ENCODE measurements around the gene CLNK.

Gene CLNK

DNA sequence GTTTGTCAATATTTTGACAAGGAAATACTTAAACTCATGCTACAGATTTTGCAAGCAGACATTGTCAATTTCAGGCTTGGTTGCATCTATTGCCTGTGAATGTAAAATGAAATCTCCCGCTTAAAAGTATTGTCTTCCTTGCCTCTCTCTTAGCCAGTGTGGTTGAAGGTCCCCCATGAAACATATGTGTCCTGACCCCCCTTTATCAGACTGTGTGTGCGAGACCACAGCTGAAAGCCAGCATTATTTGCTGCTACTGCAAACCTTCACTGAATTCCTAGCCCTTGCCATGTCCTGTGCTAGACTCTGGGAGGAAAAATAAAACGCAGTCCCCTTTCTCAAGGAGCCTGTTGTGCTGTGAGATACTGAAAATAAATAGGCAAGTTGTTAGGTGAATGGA lies 16.6 kb upstream of the CLNK start:
- no peak for DNase-seq

DNA sequence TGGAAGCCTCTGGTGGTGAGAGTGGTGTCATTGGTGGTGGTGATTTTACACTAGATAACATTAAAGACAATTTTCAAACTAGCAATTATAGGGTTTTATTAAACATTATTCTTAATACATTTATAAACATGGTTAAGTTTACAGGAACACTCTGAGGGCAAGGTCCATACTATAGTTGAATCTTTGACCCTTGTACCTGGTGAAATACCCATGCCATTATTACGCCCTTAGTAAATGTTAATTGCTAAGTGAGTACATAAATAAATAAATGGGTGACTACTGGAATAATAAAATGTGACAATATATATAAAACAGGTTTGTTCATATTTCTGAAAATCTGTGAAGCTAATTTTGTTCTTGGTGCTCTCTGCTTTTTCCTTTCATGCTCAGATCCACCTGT lies 13.6 kb upstream of the CLNK start:
- no peak for DNase-seq

DNA sequence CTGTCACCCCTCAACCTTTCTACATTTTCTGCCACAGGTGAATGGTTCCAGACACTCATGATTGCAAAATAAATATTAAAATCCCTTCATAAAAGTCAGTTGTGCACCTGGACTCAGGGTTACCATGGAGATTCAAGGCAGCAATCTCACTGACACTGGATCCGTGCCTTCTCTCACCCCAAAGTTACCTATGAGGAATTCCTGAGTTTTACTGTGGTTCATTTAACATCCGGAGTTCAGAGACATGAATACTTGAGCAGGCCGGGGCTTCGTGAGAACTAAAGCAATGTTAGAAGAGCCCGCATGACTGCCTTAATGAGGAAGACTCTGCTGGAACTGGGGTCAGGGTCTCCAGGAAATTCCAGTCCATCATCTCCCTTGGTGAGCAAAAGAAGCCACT lies 12.5 kb upstream of the CLNK start:
- no peak for DNase-seq

DNA sequence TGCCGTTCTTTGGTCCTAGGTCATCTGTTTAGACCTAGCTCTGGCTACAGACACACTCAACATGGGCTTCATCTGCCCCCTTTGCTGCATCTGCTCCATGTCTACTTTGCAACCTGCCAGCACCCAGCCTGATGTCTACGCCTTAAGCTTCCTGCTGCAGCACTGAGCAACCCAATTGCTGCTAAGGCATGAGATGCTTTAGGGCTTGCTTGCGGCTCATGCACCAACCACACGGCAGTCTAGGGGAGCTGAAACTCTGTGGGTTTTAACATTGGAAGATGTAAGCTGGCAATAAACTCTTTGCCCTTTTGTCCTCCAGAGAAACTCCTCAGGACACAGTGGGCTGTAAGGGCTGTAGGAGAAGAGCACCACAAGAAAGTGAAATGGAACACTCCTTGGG lies 11.7 kb upstream of the CLNK start:
- DNase-seq = no peak

DNA sequence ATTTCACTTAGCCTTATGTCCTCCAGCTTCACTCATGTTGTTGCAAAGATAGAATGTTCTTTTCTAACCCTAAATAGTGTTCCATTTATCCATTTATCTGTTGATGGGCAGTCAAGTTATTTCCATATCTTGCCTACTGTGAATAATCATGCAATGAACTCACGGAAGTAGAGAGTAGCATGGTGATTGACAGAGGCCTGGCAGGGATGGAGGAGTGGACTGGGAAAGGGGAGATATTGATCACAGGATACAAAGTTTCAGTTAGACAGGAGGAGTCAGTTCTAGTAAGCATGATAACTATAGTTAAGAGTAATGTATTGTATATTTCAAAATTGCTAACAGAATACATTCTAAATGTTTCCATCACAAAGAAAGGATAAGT lies 10.3 kb upstream of the CLNK start:
- DNase-seq = no peak

DNA sequence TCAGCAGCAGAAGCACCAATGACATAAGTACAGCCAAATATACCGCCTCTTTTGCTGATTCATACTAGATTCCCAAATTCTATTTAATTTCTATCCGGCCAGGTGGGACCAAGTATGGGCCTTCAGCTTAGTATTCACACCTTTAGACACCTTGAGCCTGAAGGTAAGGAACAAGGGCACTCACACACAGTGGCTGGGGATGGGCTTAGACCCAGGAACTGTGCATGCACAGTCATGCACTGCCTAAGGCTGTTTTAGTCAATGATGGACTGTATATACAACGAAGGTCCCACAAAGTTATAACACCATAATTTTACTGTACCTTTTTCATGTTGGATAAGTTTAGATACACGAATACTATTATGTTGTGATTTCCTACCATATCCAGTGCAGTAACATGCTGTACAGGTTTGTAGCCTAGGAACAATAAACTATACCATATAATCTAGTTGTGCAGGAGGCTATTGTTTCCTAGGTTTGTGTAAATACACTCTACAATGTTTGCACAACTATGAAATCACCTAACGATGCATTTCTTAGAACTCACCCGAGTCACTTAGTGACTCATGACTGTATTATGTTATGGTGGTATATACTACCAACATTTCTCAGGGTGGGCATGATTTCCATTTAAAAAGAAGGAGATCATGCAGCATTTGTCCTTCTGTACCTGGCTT lies 9.7 kb upstream of the CLNK start:
- no peak for DNase-seq

DNA sequence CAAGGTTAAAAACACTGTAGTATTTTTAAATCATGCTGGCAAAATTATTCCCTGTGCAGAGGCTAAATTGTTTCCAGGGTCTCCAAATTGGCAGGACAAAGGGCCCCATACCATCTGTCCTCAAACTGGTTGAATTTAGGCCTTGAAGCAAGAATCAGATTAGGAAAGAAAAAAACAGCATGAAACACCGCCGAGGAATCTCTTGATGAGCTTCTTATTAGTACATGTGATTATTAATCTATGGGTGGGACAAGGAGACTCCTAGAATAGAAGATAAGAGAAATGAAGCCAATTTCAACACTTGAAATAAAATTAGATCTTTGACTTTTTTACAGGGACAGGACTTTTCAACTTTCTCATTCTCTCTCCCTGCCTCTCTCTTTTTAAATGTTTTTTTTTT lies 7.1 kb upstream of the CLNK start:
- no peak for DNase-seq

DNA sequence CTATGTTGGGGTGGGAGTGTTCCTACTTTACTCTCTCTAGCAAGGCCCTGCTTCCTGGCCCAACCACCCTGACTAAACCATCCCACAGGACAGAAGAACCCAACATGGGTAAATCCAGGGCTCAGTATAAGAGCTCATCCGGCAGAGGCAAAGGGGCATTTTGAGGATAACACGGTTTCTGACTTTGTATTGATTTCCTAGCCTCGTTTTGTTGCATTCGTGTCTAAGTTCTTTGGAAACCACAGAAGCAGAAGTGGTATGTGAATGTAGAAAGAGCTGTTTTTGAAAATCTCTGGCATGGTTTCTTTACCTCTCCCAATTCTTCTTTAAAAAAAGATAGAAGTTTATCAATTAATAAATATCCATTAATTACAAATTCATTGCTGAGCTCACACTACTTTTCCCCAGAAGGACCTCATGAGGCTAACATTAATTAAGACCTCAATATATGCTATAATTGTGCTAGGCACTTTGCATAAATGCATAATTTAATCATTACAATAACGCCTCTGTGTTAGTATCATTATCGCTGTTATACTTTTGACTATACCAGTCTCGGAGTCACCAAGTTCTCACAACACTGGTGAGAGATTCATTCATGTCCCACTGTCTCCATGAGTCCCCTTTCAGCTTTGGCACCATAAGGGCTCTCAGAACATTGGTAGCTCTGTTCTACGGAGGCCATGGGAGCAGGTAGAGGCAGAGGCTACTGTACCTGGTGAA lies 5.8 kb upstream of the CLNK start:
- no peak for DNase-seq

DNA sequence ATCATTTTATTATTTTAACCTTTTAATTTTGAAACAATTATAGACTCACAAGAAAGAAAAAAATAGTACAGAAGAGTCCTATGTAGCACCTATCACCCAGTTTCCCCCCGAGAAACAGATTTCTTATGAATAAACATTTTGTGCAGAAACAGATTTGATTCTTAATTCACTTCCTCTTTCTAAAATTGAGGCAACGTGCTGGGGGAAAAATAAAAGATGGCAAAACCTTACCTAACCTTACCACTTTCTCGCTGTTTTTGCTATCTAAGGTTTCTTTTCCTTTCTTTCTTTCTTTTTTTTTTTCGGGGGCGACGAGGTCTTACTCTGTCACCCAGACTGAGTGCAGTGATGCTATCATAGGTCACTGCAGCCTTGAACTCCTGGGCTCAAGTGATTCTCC lies 4.3 kb upstream of the CLNK start:
- DNase-seq = no peak

DNA sequence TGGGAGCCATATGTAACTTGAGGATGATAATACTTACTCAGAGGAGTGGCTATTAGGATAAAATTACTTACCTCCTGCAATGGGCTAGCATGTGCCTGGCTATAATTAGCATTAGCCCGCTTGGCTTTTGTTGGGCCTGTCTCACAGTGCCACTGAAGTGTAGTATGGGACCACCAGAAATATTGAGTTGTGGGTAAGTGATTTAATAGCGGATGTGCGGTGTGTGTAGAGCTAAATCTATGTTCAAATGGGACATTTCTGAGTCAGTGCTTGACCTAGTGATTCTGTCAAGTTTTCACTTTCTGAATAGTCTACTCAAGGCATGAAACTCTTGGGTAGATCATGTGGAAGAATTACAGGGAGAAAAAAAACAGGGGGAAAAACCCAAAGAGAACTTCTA lies 3.5 kb upstream of the CLNK start:
- no peak for DNase-seq

DNA sequence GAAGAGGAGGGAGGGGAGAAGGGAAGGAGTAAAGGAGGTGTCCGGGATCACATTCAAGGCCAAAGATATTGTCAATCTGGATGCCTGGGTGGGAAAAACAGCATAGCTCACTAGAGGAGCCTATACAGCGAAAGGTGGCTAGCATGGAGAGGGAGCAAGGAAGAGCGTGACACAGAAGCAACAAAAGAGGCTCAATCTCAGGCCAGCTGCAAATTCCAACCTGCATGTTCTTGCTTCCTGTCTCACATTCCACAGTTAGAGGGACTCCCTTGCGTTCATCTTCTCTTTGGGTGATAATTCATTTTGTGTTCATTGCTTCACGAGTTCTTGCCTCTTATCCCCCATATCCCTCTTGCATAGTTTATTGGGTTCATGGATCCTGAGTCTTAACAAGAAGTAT lies 3.0 kb upstream of the CLNK start:
- DNase-seq = no peak

DNA sequence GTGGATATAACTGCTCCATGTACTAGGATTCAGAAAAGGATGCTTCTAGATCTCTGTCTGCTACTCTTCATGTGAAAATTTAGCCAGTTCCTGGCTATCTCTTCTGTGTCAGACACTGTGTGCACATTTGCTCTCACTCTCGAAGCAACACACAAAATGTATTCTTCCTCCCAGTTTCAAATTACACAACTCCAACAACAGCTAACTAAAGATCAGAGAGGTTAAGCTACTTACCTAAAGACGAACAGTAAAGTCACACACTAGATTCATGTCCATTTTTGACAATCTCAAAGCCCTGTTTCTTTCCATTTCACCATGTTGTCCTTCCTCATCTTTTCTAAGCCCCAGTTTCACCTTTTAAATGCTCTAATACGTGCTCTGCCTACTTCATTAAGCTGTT lies 2.2 kb downstream of the CLNK start:
- no peak for DNase-seq

DNA sequence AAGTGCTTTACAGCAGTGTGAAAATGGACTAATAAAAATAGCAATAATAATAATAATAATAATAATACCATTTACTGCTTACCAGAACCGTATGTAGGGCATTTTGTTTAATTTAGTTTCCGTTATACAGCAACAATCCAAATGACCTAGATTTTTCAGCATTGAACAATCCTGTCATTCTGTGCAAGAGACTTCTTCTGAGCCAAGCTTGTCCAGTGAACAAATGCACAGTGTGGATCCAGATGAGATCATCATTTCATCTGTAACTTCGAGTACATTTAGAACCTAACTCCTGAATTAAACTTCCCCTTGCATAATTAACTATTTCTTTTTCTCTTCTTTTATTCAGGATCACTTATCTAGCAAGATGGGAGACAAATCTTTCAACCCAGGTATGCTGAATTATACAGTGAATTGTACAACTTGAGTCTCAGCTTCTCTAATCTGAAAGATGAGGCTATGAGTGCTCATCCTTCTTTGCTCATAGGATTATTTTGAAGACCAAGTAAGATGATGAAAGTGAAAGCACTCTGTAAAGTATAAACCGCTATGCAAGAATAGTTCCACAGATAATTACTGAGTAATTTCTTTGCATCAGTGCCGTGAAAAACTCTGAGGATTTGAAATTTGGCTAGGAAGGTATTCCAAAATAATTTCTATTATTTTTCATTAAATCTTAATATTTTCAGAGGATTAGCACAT lies 6.6 kb downstream of the CLNK start:
- no peak for DNase-seq

DNA sequence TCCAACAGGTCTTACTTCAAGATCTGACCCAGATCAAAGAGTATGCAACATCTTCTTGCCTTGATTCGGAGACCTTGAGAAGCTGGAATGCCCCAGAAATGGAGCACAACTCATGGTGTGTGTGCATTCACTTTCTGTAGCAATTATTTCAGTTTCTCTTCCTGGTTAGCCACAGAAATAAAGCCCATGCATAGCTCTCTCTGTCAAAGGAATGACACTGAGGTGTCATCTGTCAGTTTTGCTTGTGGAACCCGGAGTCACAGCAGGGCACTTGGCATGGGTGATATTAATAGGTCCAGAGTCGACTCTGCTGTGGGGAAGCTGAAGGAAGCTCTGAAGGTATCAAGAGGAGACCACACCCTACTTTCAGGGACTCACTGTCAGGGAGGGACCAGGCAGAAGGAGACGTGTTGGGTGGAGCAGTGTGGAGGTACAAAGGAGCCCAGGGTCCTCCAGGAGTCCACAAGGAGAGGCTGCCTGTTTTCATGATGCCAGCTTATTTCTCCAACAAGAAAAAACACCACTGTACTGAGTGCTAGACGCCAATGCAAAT lies 10.7 kb downstream of the CLNK start:
- no peak for DNase-seq

DNA sequence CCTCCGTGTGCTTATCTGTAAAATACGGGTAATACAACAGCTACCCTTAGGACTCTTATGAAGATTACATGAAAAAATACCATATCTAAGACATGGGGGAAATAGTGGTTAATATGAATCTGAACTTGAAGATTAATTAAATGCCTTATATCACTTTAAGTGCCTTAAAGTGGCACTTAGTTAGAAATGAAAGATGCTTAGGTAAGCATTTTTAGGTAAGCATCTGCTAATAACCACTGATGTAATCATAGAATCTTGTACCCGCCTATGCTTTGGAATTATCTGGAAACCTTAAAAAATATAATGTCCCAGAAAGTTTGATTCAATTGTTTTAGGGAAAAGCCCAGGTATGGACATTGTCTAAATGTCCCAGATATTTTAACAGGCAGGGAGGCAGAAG lies 12.2 kb downstream of the CLNK start:
- no peak for DNase-seq

DNA sequence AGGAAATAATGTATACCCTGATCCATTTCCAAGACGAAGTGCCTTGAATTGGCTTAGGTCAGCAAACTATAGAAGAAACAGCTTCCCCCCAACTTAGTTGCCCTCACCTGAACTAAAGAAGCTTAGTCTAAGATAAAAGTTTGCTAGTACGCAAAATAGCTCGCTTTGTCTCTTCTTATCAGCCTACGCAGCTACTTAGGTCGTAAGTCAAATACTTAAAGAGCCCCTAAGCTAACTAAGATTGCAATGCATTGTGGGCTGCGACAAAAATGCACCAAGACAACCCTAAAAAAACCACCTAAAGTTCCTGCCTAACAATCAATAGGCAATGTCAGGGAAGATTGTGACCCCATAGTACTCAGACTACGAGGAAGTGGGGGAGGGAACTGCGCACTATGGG lies 12.8 kb downstream of the CLNK start:
- no peak for DNase-seq

DNA sequence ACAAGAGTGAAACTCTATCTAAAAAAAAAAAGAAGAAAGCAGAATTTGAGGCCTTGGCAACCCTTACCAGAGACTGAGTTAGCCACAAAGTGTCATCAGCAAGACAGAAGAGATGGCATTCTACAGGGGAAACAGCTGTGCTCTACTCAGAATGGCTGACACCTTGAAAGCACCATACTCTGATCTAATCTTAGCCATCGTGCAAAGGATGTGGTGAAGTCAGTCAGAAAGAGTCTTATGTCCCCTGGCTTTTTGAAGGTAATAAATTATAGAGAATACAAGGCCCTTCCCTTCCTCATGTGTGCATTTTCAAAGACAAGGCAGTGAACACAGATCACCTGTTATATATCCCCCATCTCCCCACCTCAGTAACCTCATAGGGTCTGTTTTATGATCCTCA lies 13.2 kb downstream of the CLNK start:
- DNase-seq = no peak

DNA sequence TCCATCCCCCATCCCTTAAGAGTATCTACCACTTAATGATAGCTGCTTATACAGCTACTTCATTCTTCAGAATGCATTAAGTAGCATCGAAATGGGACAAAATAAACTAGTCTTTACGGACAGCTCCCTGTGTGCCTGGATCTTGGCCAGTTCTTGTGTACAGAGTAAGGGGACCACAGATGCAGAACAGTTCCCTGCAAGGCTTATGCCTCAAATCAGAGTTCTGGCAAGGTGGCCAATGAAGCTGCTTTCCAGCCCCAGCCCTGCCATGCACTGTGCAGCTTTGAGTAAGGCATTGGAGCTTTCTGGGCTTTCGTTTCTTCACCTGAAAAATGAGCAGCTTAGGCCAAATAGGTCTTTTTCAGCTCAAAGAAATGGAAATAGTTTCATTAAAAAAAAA lies 14.2 kb downstream of the CLNK start:
- no peak for DNase-seq

DNA sequence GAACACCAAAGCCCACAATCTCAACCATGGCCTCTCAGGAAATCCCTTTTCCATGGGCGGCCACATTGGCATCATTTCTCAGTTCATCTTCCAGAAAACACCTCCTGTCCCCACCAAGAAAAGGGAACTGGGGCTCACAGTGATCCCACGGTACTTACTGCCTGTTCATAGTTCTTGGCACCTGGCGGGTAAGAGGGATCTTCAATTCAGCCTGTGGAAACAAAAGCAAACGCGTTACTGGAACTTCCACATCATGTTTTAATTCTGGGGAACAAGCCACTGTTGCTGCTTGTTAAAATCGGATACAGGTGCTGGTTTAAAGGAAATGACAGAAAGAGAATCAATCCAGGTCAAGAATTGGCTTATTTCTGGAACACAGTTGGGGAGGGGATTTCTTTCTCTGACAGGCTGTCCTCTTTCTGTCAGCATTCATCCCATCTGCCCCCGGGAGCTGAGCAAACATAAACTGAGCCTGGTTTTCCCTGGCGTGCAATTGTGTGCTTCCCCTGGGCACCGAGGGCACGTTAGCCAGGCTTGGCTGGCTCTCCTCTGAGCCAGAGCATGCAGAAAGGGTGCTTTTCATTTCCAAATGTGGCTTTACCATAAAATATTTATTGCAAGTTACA lies 16.8 kb downstream of the CLNK start:
- DNase-seq = no peak

DNA sequence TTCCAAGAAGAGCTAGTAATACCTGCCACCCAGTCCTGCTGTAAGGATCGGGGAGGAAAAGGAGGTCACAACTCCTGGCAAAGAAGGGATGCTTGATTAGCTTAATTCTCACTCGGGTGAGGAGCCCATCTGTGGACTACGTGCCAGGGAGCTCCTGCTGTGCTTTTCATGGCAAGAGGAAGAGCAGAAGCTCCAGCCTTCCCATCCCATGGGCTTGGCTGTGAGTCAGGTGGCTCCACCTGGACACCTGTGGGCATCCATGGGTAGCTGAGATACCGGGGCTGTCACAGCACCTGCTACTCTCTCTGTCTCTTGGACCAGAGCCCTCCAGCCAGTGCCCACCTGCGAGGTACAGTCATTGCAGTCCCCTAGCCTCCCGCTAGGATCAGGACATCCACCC lies 18.0 kb downstream of the CLNK start:
- DNase-seq = no peak

DNA sequence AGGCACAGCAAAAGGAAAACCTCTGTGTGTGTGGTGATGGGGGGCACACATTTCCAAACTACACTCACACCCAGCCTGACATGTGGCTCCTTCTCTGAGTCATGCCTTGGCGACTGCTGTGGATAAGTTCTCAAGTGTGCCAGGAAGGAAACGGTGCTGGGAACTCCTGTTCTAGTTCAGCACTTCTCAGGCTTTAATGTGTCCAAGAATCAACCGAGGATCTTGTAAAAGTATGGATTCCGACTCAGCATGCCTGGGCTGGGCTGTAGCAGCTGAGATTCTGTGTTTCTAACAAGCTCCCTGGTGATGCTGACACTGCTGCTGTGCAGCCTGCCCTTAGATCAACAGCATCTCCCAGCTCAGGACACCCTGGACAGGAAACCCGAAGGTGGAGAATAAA lies 20.2 kb downstream of the CLNK start:
- DNase-seq = peak; percentile 58

DNA sequence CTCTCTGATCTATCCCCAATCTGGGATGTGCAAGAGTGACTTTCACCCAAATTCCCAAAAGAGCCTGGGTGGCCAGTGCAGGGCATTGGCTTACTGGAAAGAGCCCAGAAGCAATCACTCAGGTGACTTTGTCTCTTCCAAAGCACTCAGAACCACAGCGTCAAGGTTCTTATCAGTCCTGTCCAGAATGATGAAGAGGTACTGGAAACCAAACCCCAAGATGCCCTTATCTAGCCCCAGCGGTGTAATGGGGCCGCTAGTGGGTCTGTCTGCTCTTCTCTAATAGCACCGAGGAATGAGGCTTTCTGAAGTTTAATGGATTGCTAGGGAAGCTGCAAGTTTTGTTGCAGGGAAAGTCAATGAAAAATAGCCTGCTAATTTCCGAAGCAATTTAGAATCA lies 21.6 kb downstream of the CLNK start:
- DNase-seq = no peak

DNA sequence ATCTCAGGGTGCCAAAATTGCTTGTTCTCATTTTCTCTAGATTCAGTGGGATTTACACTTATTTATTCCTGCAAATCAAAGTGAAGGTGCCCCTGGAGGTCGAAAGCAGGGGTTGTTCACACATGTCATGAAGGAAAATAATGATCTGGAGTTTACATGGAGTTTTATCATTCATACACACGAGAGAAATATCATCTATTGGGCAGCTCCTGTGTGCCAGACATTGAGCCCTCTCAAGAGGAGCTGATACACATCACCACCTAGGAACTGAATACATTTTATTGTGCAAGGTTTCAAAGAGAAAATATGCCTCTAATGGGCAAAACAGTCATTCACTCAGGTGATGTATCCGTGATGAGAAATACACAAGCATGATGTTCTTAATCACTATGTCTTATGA lies 23.5 kb downstream of the CLNK start:
- no peak for DNase-seq

DNA sequence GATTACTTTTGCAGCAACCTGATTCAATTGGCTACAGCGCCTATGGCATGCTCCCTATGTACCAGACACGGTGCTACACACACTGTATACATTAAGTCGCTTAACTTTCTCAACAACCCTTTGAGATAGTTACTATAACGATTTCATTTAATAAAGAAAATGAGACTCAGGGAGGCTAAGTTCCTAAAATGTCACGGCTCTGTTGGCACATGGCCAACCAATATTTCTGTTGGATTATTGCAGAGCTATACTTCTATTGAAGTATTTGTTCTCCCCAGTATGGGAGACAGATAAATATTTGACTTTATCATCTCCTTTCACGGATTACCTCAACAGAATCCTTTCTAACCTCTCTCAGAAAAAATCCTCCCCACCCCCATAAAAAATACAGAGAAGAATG lies 25.3 kb downstream of the CLNK start:
- DNase-seq = no peak

All from right hindlimb (tissue), 1 donor.